BJ (cell line): Measurements from ENCODE around the gene SORBS2. TPM values are rescaled to one million over a fixed set of nuclear protein-coding genes. Genes with fewer than 3 reads are reported as not detected.

ENCODE experiments used
- CTCF ChIA-PET: fragments of 350-600 bp; formaldehyde crosslinking; extraction: SDS; loops from one replicate; lab custom pipeline; 2021; ENCODE audit warnings: antibody characterized with exemption, inconsistent platforms; lab: Yijun Ruan, JAX
- POLR2A ChIA-PET: fragments of 300-600 bp; sonication (Branson Sonifier 250); formaldehyde crosslinking; extraction: SDS; loops from one replicate; lab custom pipeline; 2021; ENCODE audit warnings: antibody characterized with exemption; lab: Charles Lee
- DNase-seq: peaks from one replicate; pipeline ENCODE4 v3.0.0-alpha.2; 2011; ENCODE audit warnings: low read depth
- H3K27me3 ChIP-seq: 2 replicates; pipeline ENCODE4 v1.6.0; 2011; ENCODE audit warnings: low read length; ENCODE audit not compliant: control insufficient read depth, insufficient read depth
- H3K36me3 ChIP-seq: 2 replicates; pipeline ENCODE4 v1.5.1; 2011; ENCODE audit warnings: low read length; ENCODE audit not compliant: control insufficient read depth, insufficient read depth
- H3K4me3 ChIP-seq: 2 replicates; pipeline ENCODE4 v1.5.1; 2011; ENCODE audit warnings: low read depth, mild to moderate bottlenecking, control low read depth, low read length
- CTCF ChIP-seq: IDR thresholded peaks from 2 replicates; pipeline ENCODE4 v1.5.1; 2011; ENCODE audit warnings: low read depth, mild to moderate bottlenecking, control low read depth, inconsistent platforms, low read length, moderate library complexity; ENCODE audit not compliant: insufficient read depth
- polyA plus RNA-seq: library from polyadenylated mRNA; depleted of rRNA; stranded (reverse); fragments of >200 nt; gene quantifications from 2 replicates; pipeline ENCODE4 v1.2.3, GENCODE V29; 2011

SORBS2 gene
- polyA plus RNA-seq, 1 experiment = 9.1 TPM

GRCh38 chr4:185637163-185637875, 174.7 kb downstream of the SORBS2 start:
- Histone ChIP-seq H3K4me3 (no peak overlapping the region), H3K36me3 (no peaks in the 10 kb centered on the region), H3K27me3 (peaks cover 6% of the 10 kb centered on the region)
- POLR2A ChIA-PET = no interaction called here
- CTCF ChIA-PET = interaction anchor here (2.6 to 5.5 kb wide), 2 partner anchors 385 to 401 kb away, joined by 12 to 62 read pairs; no protein-coding TSS in a partner anchor
- no peak for DNase-seq
- no peak for TF ChIP-seq CTCF

DNA sequence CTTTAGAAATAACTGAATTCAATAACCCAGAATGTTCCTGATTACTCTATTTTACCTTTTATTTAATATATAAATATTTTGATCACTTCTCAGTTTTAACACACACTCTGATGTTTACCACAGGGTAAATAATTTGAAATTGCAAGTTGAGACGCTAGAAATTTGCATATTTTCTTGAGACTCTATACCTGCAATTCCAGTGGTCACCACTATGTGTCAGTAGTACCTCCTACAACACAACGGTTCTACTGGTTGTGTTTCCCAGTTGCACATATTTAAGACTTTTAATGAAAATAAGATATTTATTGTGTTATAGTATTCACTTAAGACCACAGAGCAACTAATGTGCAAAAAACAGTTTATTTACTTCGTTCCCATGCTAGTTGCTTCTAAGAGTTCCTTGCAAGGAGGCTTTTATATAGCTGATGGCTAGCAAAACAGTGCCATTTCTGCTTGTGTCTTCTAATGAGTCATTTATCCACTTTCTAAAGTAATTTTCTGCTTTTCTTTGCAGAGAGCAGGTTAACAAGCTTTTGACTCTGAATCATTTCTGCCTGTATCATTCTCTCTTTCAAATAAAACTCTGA, 177.8 kb downstream of the SORBS2 start:
- Histone ChIP-seq H3K4me3 (no peak overlapping the region), H3K27me3 (peaks cover 6% of the 10 kb centered on the region), H3K36me3 (no peaks in the 10 kb centered on the region)
- no peak for DNase-seq
- POLR2A ChIA-PET = no interaction called here
- CTCF ChIA-PET = interaction anchor here (1.0 kb wide), 1 partner anchor 388 kb away, joined by 3 read pairs; no protein-coding TSS in a partner anchor
- TF ChIP-seq CTCF = peak; percentile 43

GRCh38 chr4:185626798-185627197, 185.2 kb downstream of the SORBS2 start:
- DNase-seq = no peak
- no peaks in the 10 kb centered on the region for H3K27me3 ChIP-seq
- no peaks in the 10 kb centered on the region for H3K36me3 ChIP-seq
- TF ChIP-seq CTCF = no peak
- H3K4me3 ChIP-seq = no peak overlapping the region
- ChIA-PET POLR2A (interaction anchor here (0.6 kb wide), 1 partner anchor 566 kb away, joined by 3 read pairs; no protein-coding TSS in a partner anchor), CTCF (interaction anchor here (1.6 kb wide), 1 partner anchor 8 kb away, joined by 3 read pairs; no protein-coding TSS in a partner anchor)

GRCh38 chr4:185625503-185625902, 186.5 kb downstream of the SORBS2 start:
- no peak for TF ChIP-seq CTCF
- no peak overlapping the region for H3K4me3 ChIP-seq
- no peaks in the 10 kb centered on the region for H3K36me3 ChIP-seq
- no peak for DNase-seq
- no peaks in the 10 kb centered on the region for H3K27me3 ChIP-seq
- ChIA-PET CTCF (interaction anchor here (0.9 to 2.5 kb wide), 3 partner anchors 393 to 413 kb away, joined by 3 to 6 read pairs (median 5); no protein-coding TSS in a partner anchor), POLR2A (no interaction called here)

DNA sequence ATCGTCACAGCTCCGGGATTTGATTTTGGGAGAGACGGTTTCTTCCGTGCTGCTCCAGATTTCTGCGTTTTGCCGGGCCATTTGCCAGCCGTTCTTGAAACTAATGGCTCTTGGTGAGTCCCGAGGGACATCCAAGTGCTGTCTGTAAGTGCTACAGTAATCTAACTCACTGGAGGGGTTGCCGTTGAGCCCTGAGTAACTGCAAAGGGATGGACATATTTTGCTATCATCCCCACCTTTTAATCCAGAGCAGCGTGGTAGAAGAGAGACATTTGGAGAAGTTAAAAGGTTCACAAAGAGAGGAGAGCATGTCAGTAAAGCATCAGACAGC, 187.8 kb downstream of the SORBS2 start:
- DNase-seq = no peak
- Histone ChIP-seq H3K4me3 (no peak overlapping the region), H3K36me3 (no peaks in the 10 kb centered on the region), H3K27me3 (no peaks in the 10 kb centered on the region)
- CTCF ChIA-PET = interaction anchor here (0.6 to 2.5 kb wide), 3 partner anchors 26 to 394 kb away, joined by 3 to 7 read pairs (median 6); no protein-coding TSS in a partner anchor
- POLR2A ChIA-PET = no interaction called here
- no peak for TF ChIP-seq CTCF
